DND-41 (cell line): ENCODE measurements around the gene TRIP11.

Experiments used
- ATAC-seq: fragments of 200-7000 bp; cut with Tn5 transposase; 3 replicates; pipeline ENCODE4 v1.9.1; 2021; ENCODE audit warnings: low read depth; ENCODE audit not compliant: insufficient read depth
- DNase-seq: peaks from one replicate; pipeline ENCODE4 v3.0.0-alpha.2; 2020
- H2AFZ ChIP-seq: 2 replicates; pipeline ENCODE4 v1.6.0; 2012; ENCODE audit warnings: low read depth, low read length
- H3K27ac ChIP-seq: 2 replicates; pipeline ENCODE4 v1.5.1; 2012; ENCODE audit warnings: low read length, inconsistent platforms
- H3K27me3 ChIP-seq: fragments of 200-600 bp; sonication (generic); 2 replicates; pipeline ENCODE4 v1.6.0; 2012; ENCODE audit warnings: low read length, mild to moderate bottlenecking, inconsistent platforms; ENCODE audit not compliant: insufficient read depth, poor library complexity
- H3K36me3 ChIP-seq: 2 replicates; pipeline ENCODE4 v1.5.1; 2012; ENCODE audit warnings: low read length, inconsistent platforms; ENCODE audit not compliant: insufficient read depth
- H3K4me1 ChIP-seq: 2 replicates; pipeline ENCODE4 v1.5.1; 2012; ENCODE audit warnings: mild to moderate bottlenecking, low read length; ENCODE audit not compliant: insufficient read depth
- H3K4me2 ChIP-seq: 2 replicates; pipeline ENCODE4 v1.6.0; 2012; ENCODE audit warnings: mild to moderate bottlenecking, moderate library complexity, low read length, inconsistent platforms; ENCODE audit not compliant: insufficient read depth
- H3K4me3 ChIP-seq, 2 experiments: fragments of 200-600 bp in 1 of 2; shearing (Covaris generic) in 1 of 2; 2 replicates each; pipeline ENCODE4 v1.5.1; 2012 to 2016; ENCODE audit warnings: inconsistent platforms in 2 of 2, low read length in 2 of 2, mild to moderate bottlenecking in 2 of 2, low read depth in 1 of 2, moderate library complexity in 1 of 2
- H3K79me2 ChIP-seq: 2 replicates; pipeline ENCODE4 v1.6.0; 2012; ENCODE audit warnings: low read length, inconsistent platforms; ENCODE audit not compliant: insufficient read depth
- H3K9ac ChIP-seq: 2 replicates; pipeline ENCODE4 v1.6.0; 2012; ENCODE audit warnings: low read depth, mild to moderate bottlenecking, inconsistent platforms, low read length, moderate library complexity
- H3K9me3 ChIP-seq: 2 replicates; pipeline ENCODE4 v1.5.1; 2012; ENCODE audit warnings: low read length, moderate library complexity, mild to moderate bottlenecking, inconsistent platforms; ENCODE audit not compliant: insufficient read depth, severe bottlenecking
- H4K20me1 ChIP-seq: 2 replicates; pipeline ENCODE4 v1.6.0; 2012; ENCODE audit warnings: low read length; ENCODE audit not compliant: insufficient read depth
- CTCF ChIP-seq: IDR thresholded peaks from 2 replicates; pipeline ENCODE4 v1.5.1; 2012; ENCODE audit warnings: borderline replicate concordance, low read length, moderate library complexity, mild to moderate bottlenecking; ENCODE audit not compliant: poor library complexity, severe bottlenecking; ENCODE audit errors: extremely low read depth
- EZH2 ChIP-seq: IDR thresholded peaks from 3 replicates; pipeline ENCODE4 v1.6.1; 2012; ENCODE audit warnings: borderline replicate concordance, low read depth, mild to moderate bottlenecking, moderate library complexity, low read length, inconsistent platforms; ENCODE audit not compliant: severe bottlenecking

The TRIP11 gene

GRCh38 chr14:91955168-91955567, 84.7 kb downstream of the TRIP11 start:
- DNase-seq (no peak), ATAC-seq (no peak)
- Histone ChIP-seq H3K4me1 (no peaks in the 10 kb centered on the region), H3K4me2 (no peak overlapping the region), H3K79me2 (no peaks in the 10 kb centered on the region), H3K4me3 (no peak overlapping the region), H3K9ac (no peak overlapping the region), H2AFZ (no peak overlapping the region; the same call in 1 of the 2 replicates), H3K36me3 (no peaks in the 10 kb centered on the region), H3K27me3 (no peaks in the 10 kb centered on the region), H3K27ac (no peak overlapping the region), H4K20me1 (no peaks in the 10 kb centered on the region), H3K9me3 (no peaks in the 10 kb centered on the region)
- TF ChIP-seq EZH2 (no peak), CTCF (no peak)

- Histone ChIP-seq H2AFZ (no peak overlapping the region), H3K4me1 (no peaks in the 10 kb centered on the region), H3K4me3 (no peak overlapping the region), H3K36me3 (no peaks in the 10 kb centered on the region), H3K79me2 (no peaks in the 10 kb centered on the region), H3K9me3 (no peaks in the 10 kb centered on the region), H3K27ac (no peak overlapping the region), H4K20me1 (no peaks in the 10 kb centered on the region), H3K4me2 (no peak overlapping the region), H3K27me3 (no peaks in the 10 kb centered on the region), H3K9ac (no peak overlapping the region)
- no peak for ATAC-seq
- no peak for DNase-seq
- no peak for TF ChIP-seq CTCF
- TF ChIP-seq EZH2, result no peak
These were observed 86.5 kb downstream of the TRIP11 start for GRCh38 chr14:91953170-91953985.

- ATAC-seq (no peak), DNase-seq (no peak)
- H3K36me3 ChIP-seq, result no peaks in the 10 kb centered on the region
- H3K4me1 ChIP-seq, result no peaks in the 10 kb centered on the region
- no peaks in the 10 kb centered on the region for H3K27me3 ChIP-seq
- TF ChIP-seq CTCF, result no peak
- no peak for TF ChIP-seq EZH2
- no peaks in the 10 kb centered on the region for H3K79me2 ChIP-seq
- no peak within 1 kb of the TSS for H3K4me2 ChIP-seq
- H4K20me1 ChIP-seq, result no peaks in the 10 kb centered on the region
- 0 out of 2 replicates have a peak within 1 kb of the TSS, but pooled peaks have one; percentile 5 for H2AFZ ChIP-seq
- H3K9me3 ChIP-seq, result no peaks in the 10 kb centered on the region
- H3K4me3 ChIP-seq, result no peak within 1 kb of the TSS
- no peak within 1 kb of the TSS for H3K9ac ChIP-seq
- no peak within 1 kb of the TSS for H3K27ac ChIP-seq
These were observed 92.2 kb downstream of the TRIP11 start, which contains the start of gene FBLN5 for GRCh38 chr14:91947475-91948184. Gene FBLN5 (minus strand): TSS chr14:91947694. CDS start chr14:91947229, 465 bp downstream.
